GM21786 (cell line): Measurements from ENCODE around the gene ZBTB12.
"Not testable (repeated sequence)": the region's sequence is repeated elsewhere in the genome, so short reads cannot be mapped to it uniquely, and the experiment has no call there.

Experiments used
- ATAC-seq: cut with Tn5 transposase; IDR thresholded peaks from one replicate; pipeline ENCODE4 v1.9.1; 2021; ENCODE audit not compliant: unreplicated experiment

ZBTB12 gene

GRCh38 chr6:31877125-31877650 lies 24.7 kb downstream of the ZBTB12 start:
- no peak for ATAC-seq

GRCh38 chr6:31876357-31876756 lies 25.5 kb downstream of the ZBTB12 start:
- no peak for ATAC-seq

DNA sequence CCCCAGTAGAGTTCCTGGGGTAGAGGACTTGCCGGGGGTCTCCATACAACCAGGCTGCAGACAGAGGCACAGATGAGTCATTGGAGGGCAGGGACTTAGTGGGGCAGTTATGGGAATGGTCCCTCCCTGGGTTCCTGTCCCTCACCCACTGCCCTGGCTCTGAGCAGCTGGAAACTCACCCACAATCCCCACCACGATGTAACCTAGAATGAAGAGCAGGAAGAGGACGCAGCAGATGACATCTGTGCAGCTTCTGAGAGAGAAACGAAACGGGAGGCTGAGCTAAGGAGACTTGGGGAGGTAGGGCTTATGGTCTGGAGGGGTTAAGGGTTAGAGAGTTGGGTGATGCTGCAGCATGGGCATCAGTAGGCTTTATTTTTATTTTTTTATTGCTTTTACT lies 26.0 kb downstream of the ZBTB12 start:
- ATAC-seq = no peak

DNA sequence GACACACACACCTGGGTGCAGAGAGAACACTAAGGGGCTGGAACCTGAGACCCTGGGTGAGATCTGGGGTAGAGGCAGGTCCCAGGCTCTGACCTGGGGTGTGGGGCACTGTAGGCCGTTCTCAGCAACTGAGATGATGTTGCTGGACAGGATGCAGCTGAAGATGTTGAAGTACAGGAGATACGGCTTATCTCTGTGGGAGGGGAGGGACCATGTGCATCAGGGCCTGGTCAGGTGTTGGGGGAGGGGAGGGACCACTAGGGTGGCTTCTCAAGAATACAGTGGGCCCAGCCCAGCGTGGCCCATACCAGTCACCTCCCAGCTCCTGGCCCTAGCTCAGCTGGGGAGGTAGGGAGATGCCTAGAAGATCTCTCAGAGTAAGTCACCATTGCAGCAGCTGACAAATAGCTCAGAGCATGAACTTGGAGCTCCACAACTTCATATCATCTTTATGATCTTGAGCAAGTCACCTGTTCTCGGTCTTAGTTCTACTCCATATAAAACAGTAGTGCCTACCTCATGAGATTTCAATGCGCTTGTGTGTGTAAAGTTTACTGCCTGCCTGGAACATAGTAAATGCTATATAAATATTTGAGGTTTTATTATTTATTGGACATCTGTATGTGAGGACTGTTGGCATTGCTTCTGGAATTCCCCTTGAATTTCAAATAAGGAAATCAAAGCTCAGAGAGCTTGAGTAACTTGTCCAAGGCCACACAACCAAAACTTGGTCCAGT lies 26.9 kb downstream of the ZBTB12 start:
- no peak for ATAC-seq

GRCh38 chr6:31874084-31874670 lies 27.7 kb downstream of the ZBTB12 start:
- ATAC-seq = no peak

GRCh38 chr6:31871046-31871659 lies 30.7 kb downstream of the ZBTB12 start:
- ATAC-seq = no peak

DNA sequence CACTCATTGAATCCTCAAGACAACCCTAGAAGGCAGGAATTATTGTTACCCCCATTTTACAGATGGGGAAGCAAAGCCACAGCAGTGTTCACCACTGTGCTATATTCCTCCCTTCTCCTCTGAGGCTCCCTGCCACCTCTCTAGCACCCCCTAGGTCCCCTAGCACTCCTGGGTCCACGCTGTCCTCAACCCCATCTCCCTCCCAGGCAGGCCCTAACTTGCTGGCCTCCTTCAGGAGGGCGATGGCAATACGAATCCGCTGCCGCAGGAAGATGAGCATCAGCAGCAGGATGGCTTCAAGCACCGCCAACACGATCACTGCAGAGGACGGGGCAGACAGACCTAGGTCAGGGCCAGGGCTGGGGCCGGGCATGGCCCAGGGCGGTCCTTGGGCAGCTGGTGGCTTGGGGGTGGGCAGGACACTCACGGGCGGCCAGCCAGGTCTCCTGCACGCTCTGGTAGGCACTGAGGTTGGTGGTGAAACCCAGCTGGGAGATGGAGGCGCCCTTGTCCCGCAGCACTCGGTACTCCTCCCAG lies 31.4 kb downstream of the ZBTB12 start:
- ATAC-seq = no peak

- ATAC-seq = no peak
Observed at GRCh38 chr6:31869343-31869742, 32.5 kb downstream of the ZBTB12 start.

GRCh38 chr6:31868658-31868971 lies 33.3 kb downstream of the ZBTB12 start:
- ATAC-seq = not testable (repeated sequence)

GRCh38 chr6:31865205-31866118 lies 36.4 kb downstream of the ZBTB12 start:
- no peak for ATAC-seq

DNA sequence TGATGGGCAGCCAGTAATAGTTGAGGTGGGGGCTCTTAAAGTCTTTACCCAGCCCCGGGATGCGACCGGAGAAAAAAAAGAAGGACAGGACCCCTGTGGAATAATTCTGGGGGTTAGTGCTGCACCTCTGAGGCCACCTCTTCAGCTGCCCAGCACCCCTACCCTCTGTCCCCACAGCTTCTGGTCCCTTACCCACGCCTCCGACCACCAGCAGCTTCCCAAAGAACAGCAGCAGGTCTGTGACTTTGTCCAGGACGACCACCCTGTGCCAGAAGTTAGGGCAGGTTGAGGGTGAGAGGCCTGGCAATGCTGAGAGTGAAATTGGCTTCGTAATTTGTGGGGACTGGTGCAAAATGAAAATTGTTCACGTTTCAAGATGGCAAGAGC lies 37.1 kb downstream of the ZBTB12 start:
- ATAC-seq = no peak

- ATAC-seq = not testable (repeated sequence)
Observed at GRCh38 chr6:31864123-31864562, 37.7 kb downstream of the ZBTB12 start.

DNA sequence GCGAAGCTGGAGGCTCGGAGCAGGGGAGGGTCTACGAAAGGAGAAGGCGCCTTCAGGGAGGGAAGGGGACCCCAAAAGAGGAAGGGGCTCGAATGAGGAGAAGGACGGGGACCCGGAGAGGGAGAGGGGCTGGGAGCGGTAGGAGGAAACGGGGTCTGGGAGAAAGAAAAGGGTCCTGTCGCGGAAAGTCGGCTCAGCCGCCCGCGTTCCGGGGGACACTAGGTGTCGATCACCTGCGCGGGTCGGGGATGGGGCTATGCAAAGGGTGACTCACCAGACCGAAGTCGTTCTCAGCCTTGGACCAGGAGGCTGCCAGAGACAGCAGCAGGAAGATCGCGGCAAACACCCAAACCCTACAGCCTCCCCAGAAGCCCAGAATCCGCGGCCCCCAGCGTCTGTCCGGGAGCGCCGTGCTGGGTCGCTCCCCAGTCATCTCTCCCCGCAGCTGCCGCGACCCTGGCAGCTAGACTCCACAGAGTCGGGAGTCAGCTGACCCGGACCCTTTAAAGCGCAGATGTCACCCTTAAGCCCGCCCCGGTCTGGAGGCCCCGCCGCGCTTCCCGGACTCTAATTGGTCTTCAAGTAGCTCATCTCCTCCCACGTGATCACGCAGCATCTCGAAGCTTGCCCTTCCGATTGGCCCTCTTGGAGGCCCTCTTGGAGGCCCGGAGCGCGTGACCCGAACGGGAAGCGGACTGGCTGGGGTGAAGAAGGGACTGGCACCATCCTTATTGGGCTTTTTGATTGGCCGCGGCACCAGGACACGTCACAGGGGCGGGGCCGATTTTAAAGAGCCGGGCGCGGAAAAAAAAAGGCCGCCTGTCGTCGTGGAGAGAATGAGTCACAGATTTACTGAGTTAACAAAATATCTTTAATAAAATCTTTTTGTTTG lies 39.3 kb downstream of the ZBTB12 start, which contains the start of gene NEU1:
TSS of gene NEU1 (minus strand) at position 478 of the 892 bp plus-strand sequence. CDS start at position 433, 45 bp downstream.
- peak; percentile 92 for ATAC-seq

- no peak for ATAC-seq
Observed at GRCh38 chr6:31861919-31862343, 40.0 kb downstream of the ZBTB12 start.

- ATAC-seq = no peak
Observed at GRCh38 chr6:31861150-31861549, 40.7 kb downstream of the ZBTB12 start.

DNA sequence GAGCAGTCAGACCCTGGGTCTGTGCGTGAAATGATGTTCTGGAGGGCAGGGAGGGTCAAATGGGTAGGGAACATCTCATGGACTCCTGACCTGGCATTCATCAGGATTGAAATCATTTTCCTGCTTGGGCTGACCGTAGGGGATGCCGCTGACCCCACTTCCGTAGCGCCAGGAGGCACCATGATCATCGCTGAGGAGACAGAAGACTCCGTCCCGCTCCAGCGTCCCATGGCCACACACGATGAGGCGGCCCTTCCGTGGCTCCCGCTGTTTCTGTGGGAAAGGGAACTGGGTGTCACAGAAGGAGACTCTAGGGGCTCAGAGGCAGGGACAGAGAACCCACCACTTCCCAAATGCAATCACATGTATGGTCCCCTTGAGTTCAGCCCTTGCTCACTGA lies 41.5 kb downstream of the ZBTB12 start:
- ATAC-seq = no peak

GRCh38 chr6:31859923-31860322 lies 42.0 kb downstream of the ZBTB12 start:
- no peak for ATAC-seq

- no peak for ATAC-seq
Observed at GRCh38 chr6:31858707-31859106, 43.2 kb downstream of the ZBTB12 start.

DNA sequence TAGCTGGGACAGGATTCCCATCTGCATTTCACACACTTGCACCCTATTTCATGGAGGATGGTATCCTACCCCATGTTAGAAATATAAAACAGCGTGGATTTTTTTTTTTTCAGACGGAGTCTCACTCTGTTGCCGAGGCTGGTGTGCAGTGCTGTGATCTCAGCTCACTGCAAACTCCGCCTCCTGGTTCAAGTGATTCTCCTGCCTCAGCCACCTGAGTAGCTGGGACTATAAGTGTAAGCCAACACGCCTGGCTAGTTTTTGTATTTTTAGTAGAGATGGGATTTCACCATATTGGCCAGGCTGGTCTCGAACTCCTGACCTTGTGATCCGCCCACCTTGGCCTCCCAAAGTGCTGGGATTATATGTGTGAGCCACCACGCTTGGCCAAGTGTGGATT lies 44.1 kb downstream of the ZBTB12 start:
- ATAC-seq = not testable (repeated sequence)
